ENCODE results near the gene OPN4.

DNA sequence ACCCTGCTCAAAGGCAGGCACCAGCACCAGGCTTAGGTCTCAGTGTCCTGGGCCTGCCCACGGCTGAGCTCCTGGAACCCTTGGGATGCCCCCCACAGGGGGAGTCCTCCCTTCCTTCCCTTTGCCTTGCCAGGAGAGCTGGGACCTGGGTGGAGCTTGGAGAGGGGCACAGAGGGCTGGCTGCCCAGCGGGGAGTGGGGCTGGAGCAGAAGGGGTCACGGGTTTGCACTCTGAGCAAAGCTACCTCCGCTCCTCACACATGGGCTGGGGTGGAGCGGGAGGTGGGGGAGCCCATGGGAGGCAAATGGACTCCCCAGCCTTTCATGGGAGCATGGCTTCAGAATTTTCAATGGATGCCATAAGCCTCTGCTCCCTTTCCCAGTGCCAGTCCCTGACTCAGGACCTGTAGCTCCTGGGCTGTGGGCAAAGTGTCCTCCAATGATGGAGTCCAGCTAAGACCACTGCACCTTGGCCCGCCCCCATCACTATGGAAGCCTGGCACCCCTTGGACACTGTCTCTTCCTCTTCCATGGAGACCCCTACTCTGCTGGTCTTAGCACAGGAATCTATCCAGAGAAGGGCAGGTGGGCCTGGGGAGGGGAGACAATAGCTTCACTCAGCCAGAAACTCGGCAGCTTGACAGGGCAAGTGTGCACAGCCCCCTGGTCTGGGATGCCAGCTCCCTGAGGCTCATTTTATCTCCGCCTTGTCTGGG is 53.9 kb downstream of the OPN4 start:
- TF ChIP-seq, protein P1, sequence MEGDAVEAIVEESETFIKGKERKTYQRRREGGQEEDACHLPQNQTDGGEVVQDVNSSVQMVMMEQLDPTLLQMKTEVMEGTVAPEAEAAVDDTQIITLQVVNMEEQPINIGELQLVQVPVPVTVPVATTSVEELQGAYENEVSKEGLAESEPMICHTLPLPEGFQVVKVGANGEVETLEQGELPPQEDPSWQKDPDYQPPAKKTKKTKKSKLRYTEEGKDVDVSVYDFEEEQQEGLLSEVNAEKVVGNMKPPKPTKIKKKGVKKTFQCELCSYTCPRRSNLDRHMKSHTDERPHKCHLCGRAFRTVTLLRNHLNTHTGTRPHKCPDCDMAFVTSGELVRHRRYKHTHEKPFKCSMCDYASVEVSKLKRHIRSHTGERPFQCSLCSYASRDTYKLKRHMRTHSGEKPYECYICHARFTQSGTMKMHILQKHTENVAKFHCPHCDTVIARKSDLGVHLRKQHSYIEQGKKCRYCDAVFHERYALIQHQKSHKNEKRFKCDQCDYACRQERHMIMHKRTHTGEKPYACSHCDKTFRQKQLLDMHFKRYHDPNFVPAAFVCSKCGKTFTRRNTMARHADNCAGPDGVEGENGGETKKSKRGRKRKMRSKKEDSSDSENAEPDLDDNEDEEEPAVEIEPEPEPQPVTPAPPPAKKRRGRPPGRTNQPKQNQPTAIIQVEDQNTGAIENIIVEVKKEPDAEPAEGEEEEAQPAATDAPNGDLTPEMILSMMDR (IDR thresholded peaks at IDR 0.05; ENCODE audit: low read length) = no peak
- TF ChIP-seq EZH2phosphoT487 (IDR thresholded peaks at IDR 0.05; ENCODE audit: low read length) = no peak

All from MM.1S (cell line).